NK-92 (cell line): ENCODE measurements around the gene PTPN7.
A peak's percentile ranks its signal among the peaks of the same experiment; 100 is the strongest.
"Not testable (repeated sequence)": the region's sequence is repeated elsewhere in the genome, so short reads cannot be mapped to it uniquely, and the experiment has no call there.

Experiments
- DNase-seq: peaks from one replicate; lab custom pipeline; 2025; ENCODE audit not compliant: unreplicated experiment; lab: John Stamatoyannopoulos, UW

PTPN7 gene

GRCh38 chr1:202167708-202168415 is 7.5 kb upstream of the PTPN7 start:
- DNase-seq = no peak

GRCh38 chr1:202167054-202167453 is 6.7 kb upstream of the PTPN7 start:
- not testable (repeated sequence) for DNase-seq

GRCh38 chr1:202165942-202166843 is 5.8 kb upstream of the PTPN7 start:
- DNase-seq = no peak

GRCh38 chr1:202165267-202165941 is 5.0 kb upstream of the PTPN7 start:
- no peak for DNase-seq

GRCh38 chr1:202164271-202165037 is 4.1 kb upstream of the PTPN7 start:
- peak; percentile 37 for DNase-seq

- DNase-seq = no peak
These were observed 3.2 kb upstream of the PTPN7 start for GRCh38 chr1:202163281-202164270.

GRCh38 chr1:202162418-202163280 is 2.2 kb upstream of the PTPN7 start:
- no peak for DNase-seq

GRCh38 chr1:202162047-202162417 is 1.6 kb upstream of the PTPN7 start:
- DNase-seq = no peak

- DNase-seq = no peak
These were observed 997 bp upstream of the PTPN7 start for GRCh38 chr1:202161151-202162046.

GRCh38 chr1:202159534-202160371 is 649 bp downstream of the PTPN7 start:
- DNase-seq = peak; percentile 11

GRCh38 chr1:202158810-202159533 is 1.4 kb downstream of the PTPN7 start:
- no peak for DNase-seq

- DNase-seq = no peak
These were observed 2.5 kb downstream of the PTPN7 start for GRCh38 chr1:202157945-202158344.

- DNase-seq = no peak
These were observed 3.8 kb downstream of the PTPN7 start for GRCh38 chr1:202156590-202156989.

GRCh38 chr1:202155478-202156021 is 4.9 kb downstream of the PTPN7 start:
- DNase-seq = no peak

- DNase-seq = no peak
These were observed 5.5 kb downstream of the PTPN7 start for GRCh38 chr1:202154766-202155477.
